HepG2 (cell line): ENCODE data around the gene GRAMD1A. TPM values are rescaled to one million over a fixed set of nuclear protein-coding genes. Genes with fewer than 3 reads are reported as not detected.

Experiments used
- ARID5B ChIP-seq: IDR thresholded peaks from 2 replicates; pipeline ENCODE4 v1.4.0; 2020; ENCODE audit warnings: mild to moderate bottlenecking, missing genetic modification reagents
- ATF1 ChIP-seq: IDR thresholded peaks from 2 replicates; pipeline ENCODE4 v1.6.1; 2016; ENCODE audit warnings: mild to moderate bottlenecking, control low read depth
- BCL3 ChIP-seq: sonication (generic); formaldehyde crosslinking; IDR thresholded peaks from 2 replicates; pipeline ENCODE4 v1.5.1; 2020; ENCODE audit warnings: mild to moderate bottlenecking, missing genetic modification reagents, moderate library complexity
- GATAD2A ChIP-seq: IDR thresholded peaks from 2 replicates; pipeline ENCODE4 v1.6.1; 2016
- GLMP ChIP-seq: sonication (generic); formaldehyde crosslinking; IDR thresholded peaks from 2 replicates; pipeline ENCODE4 v1.9.0; 2021; ENCODE audit warnings: missing genetic modification reagents, mild to moderate bottlenecking, borderline replicate concordance
- HNF4A ChIP-seq: sonication (generic); formaldehyde crosslinking; IDR thresholded peaks from 2 replicates; pipeline ENCODE4 v1.4.0; 2020; ENCODE audit warnings: missing genetic modification reagents
- HNF4G ChIP-seq, 2 experiments: sonication (generic) in 1 of 2; formaldehyde crosslinking in 1 of 2; IDR thresholded peaks; 2 replicates each; pipeline versions ENCODE4 v1.4.0 to v1.6.1; 2011 to 2020; ENCODE audit warnings: borderline replicate concordance in 2 of 2, low read depth in 2 of 2, mild to moderate bottlenecking in 2 of 2, low read length in 1 of 2, missing genetic modification reagents in 1 of 2, moderate library complexity in 1 of 2
- HNRNPL ChIP-seq: fragments of 200-400 bp; formaldehyde crosslinking; IDR thresholded peaks from 2 replicates; pipeline ENCODE4 v1.6.1; 2017; ENCODE audit warnings: mild to moderate bottlenecking, low read depth, low read length
- JUNB ChIP-seq: sonication (generic); formaldehyde crosslinking; IDR thresholded peaks from 2 replicates; pipeline ENCODE4 v1.8.0; 2022; ENCODE audit warnings: missing genetic modification reagents, mild to moderate bottlenecking, borderline replicate concordance
- MLX ChIP-seq: IDR thresholded peaks from 2 replicates; pipeline ENCODE4 v1.6.1; 2016
- MZF1 ChIP-seq: sonication (generic); formaldehyde crosslinking; IDR thresholded peaks from 2 replicates; pipeline ENCODE4 v1.8.1; 2023; ENCODE audit warnings: mild to moderate bottlenecking, missing genetic modification reagents, borderline replicate concordance
- REXO4 ChIP-seq: sonication (generic); formaldehyde crosslinking; IDR thresholded peaks from 2 replicates; pipeline ENCODE4 v1.8.0; 2022; ENCODE audit warnings: missing genetic modification reagents, mild to moderate bottlenecking, borderline replicate concordance
- SOX5 ChIP-seq: IDR thresholded peaks from 2 replicates; pipeline ENCODE4 v1.6.1; 2016; ENCODE audit warnings: borderline replicate concordance
- SP4 ChIP-seq: sonication (generic); formaldehyde crosslinking; IDR thresholded peaks from 2 replicates; pipeline ENCODE4 v1.8.1; 2023; ENCODE audit warnings: mild to moderate bottlenecking, missing genetic modification reagents
- SRSF1 ChIP-seq: fragments of 200-400 bp; formaldehyde crosslinking; optimal IDR thresholded peaks from 2 replicates; pipeline ENCODE3; 2017; ENCODE audit warnings: mild to moderate bottlenecking, low read depth, low read length, moderate library complexity
- SSRP1 ChIP-seq: IDR thresholded peaks from 2 replicates; pipeline ENCODE4 v1.6.1; 2016; ENCODE audit warnings: control low read depth
- TBL1XR1 ChIP-seq: fragments of 150-350 bp; IDR thresholded peaks from 2 replicates; pipeline ENCODE4 v1.6.1; 2014; ENCODE audit warnings: borderline replicate concordance, low read length; ENCODE audit not compliant: partially characterized antibody
- ZFP36L2 ChIP-seq: sonication (generic); formaldehyde crosslinking; IDR thresholded peaks from 2 replicates; pipeline ENCODE4 v1.4.0; 2020; ENCODE audit warnings: missing genetic modification reagents
- ZNF619 ChIP-seq: sonication (generic); formaldehyde crosslinking; IDR thresholded peaks from 2 replicates; pipeline ENCODE4 v1.4.0; 2020; ENCODE audit warnings: mild to moderate bottlenecking, missing genetic modification reagents
- polyA plus RNA-seq, 8 experiments: library from polyadenylated mRNA; depleted of rRNA in 3 of 8; stranded (reverse) in 7 of 8; unstranded in 1 of 8; fragments of >200 nt; fragmentation: Illumina TruSeq in 4 of 8; extraction: Trizol in 4 of 8; gene quantifications; 2 replicates each; pipeline versions ENCODE4 v1.2.1 to v1.2.3, GENCODE V29; 2011 to 2016; ENCODE audit warnings: low read depth in 4 of 8, missing spikeins in 1 of 8, mixed read lengths in 1 of 8; ENCODE audit not compliant: insufficient read depth in 1 of 8
- total RNA-seq, 5 experiments: library from RNA; depleted of rRNA; stranded (reverse); fragments of >200 nt; fragmentation: Illumina TruSeq; extraction: Trizol; gene quantifications; 2 replicates each; pipeline ENCODE4 v1.2.3, GENCODE V29; 2016; ENCODE audit warnings: low read depth in 1 of 5
- TF ChIP-seq, protein P1 (sequence below): sonication (generic); formaldehyde crosslinking; conservative IDR thresholded peaks from 2 replicates; pipeline ENCODE4 v1.8.0; 2022; ENCODE audit warnings: mild to moderate bottlenecking, moderate library complexity, missing genetic modification reagents

The GRAMD1A gene
- total and polyA plus RNA-seq, 2 of the 13 experiments (the other 11 are each of a cell fraction or from before 2014, with no cell fraction given), result 14.7 to 181 TPM

GRCh38 chr19:34961775-34962686, 38.1 kb upstream of the GRAMD1A start (continued):
- TF ChIP-seq BCL3 (no peak), SOX5 (CRISPR knock-in tag) (peak; percentile 90), HNRNPL (no peak), JUNB (CRISPR knock-in tag) (no peak), REXO4 (CRISPR knock-in tag) (no peak), HNF4A (peak; percentile 29; the same call in 1 of the 2 replicates), SSRP1 (CRISPR knock-in tag) (no peak), ZFP36L2 (no peak), SRSF1 (no peak), TBL1XR1 (no peak), MLX (CRISPR knock-in tag) (no peak), ZNF619 (CRISPR knock-in tag) (0 out of 2 replicates have a peak, but pooled peaks have one; percentile 28), GLMP (CRISPR knock-in tag) (no peak), GATAD2A (CRISPR knock-in tag) (peak; percentile 57), HNF4G (IDR thresholded peaks at IDR 0.05; ENCODE audit: borderline replicate concordance, low read depth, low read length) (no peak), HNF4G (CRISPR knock-in tag; IDR thresholded peaks at IDR 0.05; ENCODE audit: borderline replicate concordance, low read depth) (no peak), ATF1 (CRISPR knock-in tag) (no peak), SP4 (CRISPR knock-in tag) (0 out of 2 replicates have a peak, but pooled peaks have one; percentile 36), MZF1 (CRISPR knock-in tag) (no peak), ARID5B (CRISPR knock-in tag) (peak; percentile 40)
- TF ChIP-seq, protein P1, sequence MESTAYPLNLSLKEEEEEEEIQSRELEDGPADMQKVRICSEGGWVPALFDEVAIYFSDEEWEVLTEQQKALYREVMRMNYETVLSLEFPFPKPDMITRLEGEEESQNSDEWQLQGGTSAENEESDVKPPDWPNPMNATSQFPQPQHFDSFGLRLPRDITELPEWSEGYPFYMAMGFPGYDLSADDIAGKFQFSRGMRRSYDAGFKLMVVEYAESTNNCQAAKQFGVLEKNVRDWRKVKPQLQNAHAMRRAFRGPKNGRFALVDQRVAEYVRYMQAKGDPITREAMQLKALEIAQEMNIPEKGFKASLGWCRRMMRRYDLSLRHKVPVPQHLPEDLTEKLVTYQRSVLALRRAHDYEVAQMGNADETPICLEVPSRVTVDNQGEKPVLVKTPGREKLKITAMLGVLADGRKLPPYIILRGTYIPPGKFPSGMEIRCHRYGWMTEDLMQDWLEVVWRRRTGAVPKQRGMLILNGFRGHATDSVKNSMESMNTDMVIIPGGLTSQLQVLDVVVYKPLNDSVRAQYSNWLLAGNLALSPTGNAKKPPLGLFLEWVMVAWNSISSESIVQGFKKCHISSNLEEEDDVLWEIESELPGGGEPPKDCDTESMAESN (CRISPR knock-in tag), result no peak
